HG03442 (cell line): ENCODE data around the gene PTPRK.

Source experiments
- ATAC-seq: cut with Tn5 transposase; IDR thresholded peaks from one replicate; pipeline ENCODE4 v1.9.1; 2021; ENCODE audit warnings: mild to moderate bottlenecking, moderate library complexity; ENCODE audit not compliant: unreplicated experiment

The PTPRK gene

DNA sequence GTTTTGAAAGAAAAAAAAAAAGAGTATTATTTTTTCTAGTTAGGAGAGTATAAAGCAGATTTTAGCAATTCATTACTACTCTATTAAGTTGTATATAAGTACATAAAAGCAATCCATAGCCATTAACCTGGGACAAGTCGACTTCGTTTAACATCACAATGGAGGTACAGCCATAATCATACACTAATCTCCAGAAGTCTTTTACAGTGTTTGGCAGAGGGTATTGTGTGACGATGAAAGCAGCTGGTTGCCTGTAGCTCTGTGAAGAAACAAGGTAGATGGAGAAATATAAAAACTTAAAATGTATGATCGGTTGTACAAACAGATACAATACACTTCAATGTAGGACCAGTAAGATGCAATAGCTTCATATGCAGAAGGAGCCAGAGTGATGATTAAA, 543.6 kb downstream of the PTPRK start:
- ATAC-seq = no peak

DNA sequence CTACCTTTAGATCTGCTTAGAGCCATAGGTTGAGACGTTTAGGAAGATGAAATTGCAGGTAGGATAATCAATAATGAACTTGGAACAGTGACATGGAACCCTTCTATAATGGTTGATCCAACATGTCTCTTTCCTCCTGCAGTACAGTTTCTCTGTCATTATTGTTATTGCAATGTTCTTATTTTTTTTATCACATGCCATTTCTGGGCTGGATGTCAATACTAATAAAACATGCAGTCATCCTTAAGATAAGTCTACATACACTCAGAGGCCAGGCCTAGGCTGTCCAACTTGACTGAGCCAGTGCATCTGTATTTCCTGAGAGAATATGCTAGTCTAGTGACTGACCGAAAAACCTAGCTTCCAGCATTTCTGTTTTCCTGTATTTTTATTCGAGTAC, 544.3 kb downstream of the PTPRK start:
- ATAC-seq = no peak

DNA sequence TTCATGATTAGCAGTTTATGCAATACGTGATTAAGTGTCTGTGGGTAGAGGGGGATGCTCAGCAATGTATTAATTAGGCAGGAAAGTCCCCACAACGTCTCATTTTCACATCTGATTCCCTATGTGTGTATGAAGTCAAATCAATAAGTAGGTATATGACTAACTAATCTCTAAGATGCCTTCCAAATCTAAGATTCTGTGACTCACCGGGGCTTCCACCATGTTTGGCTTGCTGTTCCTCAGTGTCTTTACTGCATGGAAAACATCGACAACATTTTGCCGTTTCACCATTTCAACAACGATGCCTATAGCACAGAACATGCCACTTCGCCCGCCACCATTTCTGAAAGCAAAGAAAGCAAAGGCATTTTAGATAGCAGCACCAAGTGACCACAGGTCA, 547.6 kb downstream of the PTPRK start:
- no peak for ATAC-seq

DNA sequence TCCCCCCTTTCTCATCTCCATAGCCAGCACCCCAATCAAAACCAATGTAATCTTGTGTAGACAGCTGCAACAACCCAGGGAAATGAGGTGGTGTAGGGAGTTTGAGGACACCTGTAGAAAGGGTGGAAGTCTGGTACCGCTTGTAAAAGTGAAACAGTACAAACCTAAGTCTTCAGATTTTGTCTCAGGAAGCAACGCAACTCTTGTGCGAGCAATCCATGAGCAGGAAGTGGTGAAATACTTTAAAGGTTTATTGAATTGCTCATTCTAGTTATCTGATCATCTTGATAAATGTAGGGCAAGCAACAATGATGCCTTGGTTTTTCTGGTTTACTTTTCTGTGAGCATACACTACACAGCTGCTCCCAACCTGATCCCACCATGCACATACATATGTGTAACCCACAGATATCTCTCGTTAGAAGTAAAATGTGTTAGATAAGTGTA, 548.4 kb downstream of the PTPRK start:
- no peak for ATAC-seq

DNA sequence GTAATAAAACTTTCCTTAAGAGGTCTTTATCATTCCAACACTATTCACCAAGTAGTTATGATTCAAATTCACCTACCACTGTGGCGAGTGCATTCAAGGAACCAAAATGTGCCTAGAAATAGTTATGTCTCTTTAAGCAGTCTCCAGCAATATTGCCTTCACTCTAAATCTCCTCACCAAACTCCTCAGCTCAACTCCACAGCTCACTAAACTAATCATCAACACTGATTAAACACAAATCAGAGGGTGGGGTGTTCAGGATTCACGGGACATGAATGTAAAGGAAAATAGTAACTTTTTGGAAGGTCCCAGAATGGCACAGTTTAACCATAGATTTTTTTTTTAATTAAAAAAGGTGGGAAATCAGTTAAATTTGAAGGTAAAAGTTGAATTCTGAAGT, 549.0 kb downstream of the PTPRK start:
- ATAC-seq = no peak

DNA sequence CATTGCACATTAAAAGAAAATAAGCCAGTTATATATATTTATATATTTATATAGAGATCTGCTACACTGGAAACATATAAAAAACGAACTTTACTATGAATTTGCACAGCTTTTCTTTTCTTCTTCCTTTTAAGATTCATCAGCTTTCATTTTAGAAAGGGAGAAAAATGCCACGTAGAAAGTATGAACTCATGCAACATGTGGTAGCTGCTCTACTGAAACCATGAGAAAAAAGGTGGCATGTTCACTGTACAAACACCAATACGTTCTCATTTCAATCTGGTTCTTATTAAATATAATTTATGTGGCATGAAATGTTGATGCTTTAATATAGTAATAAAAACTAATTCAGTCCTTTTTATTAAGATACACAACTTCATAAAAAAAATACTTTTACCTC, 550.7 kb downstream of the PTPRK start:
- no peak for ATAC-seq

DNA sequence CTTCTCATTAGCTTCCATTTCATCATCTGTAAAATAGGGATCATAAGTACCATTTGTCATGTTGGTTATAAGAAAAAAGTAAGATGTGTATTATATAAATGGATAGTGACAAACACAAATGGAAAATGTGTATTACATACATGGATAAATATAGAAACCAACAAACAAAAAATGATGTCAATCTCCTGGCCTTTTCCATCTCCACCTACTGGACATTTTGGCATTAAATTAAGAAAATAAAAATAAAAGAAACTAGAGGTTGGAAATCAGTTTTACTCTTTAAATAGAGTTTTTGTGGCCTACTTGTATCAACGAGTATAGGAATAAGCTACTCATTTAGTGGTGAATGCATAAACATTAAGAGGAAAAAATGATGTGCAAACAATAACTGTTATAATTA, 552.0 kb downstream of the PTPRK start:
- ATAC-seq = no peak

DNA sequence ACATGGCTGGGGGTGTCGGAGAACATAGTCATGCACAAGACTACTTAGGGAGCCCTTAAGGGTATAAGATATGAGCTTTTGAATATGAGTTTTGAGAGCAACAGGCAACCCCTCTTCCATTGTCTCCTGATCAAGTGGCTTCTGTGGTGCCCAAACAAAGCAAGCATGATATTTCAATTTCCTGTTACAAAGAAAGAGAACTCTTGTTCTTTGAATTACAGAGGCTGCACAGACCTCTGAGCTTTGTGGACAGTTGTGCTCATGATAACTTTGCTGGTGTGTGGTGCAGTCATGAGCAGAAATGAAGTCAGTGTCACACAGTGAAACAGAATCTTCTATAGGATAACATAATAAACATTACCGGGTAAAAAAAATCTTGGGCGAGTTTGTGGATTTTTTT, 552.7 kb downstream of the PTPRK start:
- no peak for ATAC-seq

DNA sequence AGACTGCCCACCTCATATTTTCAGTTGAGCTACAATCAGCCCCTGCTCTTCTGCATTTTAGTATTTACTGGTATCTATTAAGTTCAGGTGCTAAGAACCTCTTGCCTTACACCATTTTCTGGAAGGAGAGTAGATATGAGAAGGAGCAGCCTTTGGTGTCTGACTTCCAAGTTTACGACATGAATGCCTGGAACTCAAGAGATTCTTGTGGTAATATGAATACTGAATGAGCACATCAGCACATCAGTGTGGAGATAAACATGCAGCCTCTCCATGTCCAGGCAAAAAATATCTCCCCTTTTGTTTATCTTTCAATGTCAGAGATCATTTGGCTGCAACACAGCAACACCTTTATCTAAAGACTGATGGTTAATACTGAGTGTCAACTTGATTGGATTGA, 553.8 kb downstream of the PTPRK start:
- ATAC-seq = no peak

DNA sequence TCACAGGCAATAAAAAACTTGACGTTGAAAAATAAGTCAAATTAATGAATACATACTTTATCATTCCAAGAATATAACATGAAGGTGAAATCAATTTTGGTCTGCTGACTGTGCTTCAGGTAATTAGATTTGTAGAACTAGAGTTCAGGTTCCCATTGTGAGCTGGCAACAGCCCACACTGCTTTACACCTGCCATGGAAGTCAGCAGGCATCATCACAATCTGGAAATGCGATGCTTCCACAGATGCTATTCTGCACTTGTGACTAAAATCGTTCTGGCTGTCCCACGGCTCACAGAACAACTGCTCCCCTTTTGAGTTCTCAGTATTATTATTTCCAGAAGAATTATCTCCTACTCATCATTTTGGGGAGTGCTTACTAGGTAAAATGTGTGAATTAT, 556.9 kb downstream of the PTPRK start:
- ATAC-seq = no peak

DNA sequence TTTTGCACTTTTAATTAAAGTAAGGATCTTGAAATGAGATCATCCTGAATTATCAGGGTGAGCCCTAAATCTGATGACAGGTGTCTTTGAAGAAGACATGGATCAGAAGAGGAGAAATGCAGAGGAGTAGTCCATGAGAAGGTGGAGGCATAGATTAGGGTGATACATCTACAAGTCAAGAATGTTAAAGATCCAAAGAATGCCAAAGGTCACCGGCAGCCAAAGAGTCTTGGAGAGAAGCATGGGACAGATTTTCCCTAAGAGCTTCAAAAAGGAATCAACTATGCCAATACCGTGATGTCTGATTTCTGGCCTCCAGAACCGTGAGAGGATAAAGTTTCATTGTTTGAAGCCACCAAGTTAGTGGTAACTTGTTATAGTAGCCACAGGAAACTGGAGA, 560.5 kb downstream of the PTPRK start:
- ATAC-seq = no peak

DNA sequence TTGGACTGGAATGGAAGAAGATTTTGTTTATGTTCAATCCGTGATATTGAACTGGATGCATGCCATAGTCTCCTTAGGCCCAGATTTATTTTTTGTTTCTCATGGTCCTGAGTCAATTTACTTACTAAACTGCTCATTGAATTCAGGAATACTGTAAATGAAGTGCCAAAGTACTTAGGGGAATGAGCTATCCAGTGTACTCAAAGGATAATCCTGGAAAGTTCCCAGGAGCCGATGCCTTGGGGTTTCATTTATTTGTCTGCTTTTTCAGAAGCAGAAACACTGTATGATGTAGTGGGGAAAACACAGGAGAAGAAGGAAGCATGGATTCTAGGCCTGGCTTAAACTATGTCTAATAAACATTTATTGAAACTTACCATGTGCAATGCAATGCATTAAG, 563.4 kb downstream of the PTPRK start:
- ATAC-seq = no peak

DNA sequence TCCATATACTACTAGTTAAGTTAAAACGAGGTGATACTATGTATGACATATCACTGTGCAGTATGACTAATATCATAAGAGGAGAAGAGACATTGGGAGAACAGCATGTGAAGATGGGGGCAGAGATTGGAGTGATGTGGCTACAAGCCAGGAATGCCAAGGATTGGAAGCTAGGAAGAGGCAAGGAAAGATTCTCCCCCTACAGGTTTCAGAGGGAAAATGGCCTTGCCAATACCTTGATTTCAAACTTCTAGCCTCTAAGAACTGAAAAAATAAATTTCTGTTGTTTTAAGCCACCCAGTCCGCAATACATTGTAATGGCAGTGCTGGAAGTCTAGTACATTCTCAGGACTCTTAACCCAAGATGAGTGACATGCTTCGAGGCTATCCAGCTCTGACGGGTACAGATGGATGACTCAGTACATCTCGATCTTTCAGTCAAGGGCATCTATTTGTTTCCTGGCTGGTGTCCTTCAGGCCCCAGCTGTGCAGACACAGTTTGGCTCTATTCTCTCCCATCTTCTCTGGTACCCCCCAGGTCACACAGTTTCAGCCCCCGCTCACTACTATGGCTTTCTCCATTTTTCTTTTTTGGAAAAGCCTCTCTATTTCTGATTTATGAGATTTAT, 564.0 kb downstream of the PTPRK start:
- ATAC-seq = no peak

DNA sequence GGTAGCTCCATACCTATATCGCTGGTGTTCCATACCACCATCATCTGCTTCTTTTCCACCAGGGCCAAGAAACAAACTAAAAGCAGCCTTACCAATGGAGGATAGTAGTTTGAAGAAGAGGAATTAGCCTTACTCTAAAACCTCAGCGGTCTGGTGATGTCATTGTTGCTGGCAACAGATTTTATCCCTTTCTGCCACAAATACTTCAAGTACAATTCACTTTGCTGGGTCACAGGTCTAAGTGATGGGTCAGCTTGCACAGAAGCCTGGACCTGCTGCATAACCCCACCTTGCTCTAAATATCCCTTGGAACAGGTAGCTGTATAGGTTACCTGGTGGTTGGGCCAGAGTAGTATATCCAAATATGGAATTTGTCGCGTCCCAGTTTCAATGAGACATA, 566.3 kb downstream of the PTPRK start:
- no peak for ATAC-seq

DNA sequence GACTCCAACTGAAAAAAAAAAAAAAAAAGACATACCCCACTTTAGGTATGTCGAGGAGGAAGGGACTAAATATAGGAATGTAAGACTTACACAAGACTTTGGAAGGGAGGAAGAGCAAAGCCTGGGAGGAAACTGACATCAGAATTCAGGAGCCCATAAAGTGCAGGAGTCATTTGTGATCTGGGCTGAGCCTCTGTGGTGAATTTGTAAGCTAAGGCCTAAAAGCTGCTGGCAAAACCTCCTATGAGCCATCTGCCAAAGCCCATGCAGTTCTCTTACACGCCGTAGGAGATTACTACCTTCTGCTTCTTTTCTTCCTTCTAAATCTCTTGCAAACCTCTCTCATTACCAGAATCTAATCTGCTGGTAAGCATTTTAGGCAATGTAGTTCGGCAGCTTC, 567.6 kb downstream of the PTPRK start:
- ATAC-seq = no peak

DNA sequence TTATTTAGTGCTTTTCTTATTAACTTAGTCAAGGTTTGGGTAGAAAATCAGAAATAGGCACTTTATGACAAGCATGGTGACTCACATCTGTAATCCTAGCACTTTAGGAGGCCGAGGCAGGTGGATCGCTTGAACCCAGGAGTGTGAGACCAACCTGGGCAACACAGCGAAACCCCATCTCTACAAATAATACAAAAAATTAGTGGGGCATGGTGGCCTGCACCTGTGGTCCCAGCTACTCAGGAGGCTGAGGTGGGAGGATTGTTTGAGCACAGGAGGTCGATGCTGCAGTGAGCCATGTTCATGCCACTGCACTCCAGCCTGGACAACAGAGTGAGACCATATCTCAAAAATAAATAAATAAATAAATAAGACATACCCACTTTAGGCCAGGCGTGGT, 568.2 kb downstream of the PTPRK start:
- no peak for ATAC-seq

DNA sequence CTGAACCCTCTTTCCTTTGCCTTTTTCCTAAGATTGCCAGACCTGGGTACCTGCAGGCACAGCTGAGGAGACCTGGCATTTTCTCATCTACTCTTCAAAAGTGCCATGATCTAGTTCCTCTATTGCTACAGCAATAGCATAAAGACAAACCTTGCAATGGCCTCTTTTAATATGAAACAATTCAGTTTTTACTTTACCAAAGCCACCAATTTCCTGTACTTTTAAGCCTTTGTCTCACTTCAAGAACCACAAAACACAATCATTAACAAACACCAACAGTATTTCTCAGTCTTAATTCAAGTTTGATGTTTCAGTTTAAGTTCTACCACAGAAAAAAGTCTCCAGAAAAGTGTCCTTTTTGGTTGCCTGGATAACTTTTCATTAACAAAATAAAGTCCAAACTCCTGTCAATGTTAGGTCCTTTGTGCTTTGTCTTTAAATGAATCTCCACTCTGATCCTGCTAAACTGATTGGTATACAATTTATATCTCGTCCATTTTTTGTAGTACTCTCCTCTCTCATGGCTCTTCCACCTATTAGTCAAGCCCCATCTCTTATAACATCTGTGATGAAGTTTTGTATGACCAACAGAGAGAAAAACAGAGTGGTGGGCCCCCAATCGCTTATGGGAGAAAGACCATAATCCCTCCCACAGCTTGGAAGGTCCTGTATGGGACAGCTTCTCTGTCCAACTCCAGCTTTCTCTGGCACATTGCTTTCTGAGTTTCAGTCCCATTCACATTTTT, 569.1 kb downstream of the PTPRK start:
- ATAC-seq = peak; percentile 56

DNA sequence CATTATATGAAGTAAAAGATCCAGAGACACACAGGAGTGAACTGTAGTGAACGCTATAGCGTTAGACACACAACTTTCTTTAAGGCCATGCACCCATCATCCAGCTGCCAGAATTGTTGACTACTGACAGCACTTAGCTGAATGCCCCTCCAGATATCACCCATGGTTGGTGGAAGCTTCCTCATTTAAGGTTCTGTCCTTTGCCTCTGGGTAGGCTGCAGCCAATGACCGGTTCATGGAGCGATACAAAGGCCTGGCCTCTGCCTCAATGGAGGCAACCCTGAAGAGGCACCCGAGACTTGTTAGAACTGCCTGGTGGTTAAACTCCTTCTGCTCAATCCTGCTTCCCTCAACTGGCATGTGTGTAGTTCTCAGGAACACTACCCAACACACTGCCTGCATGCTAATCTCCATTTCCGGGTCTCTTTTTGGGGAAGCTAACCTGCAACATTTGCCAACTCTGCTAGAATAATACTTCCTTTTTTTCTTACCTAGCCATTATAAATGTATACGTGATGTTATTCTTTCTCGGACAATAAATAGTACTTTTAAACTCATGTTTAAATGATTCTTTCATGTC, 569.7 kb downstream of the PTPRK start:
- ATAC-seq = peak; percentile 23

DNA sequence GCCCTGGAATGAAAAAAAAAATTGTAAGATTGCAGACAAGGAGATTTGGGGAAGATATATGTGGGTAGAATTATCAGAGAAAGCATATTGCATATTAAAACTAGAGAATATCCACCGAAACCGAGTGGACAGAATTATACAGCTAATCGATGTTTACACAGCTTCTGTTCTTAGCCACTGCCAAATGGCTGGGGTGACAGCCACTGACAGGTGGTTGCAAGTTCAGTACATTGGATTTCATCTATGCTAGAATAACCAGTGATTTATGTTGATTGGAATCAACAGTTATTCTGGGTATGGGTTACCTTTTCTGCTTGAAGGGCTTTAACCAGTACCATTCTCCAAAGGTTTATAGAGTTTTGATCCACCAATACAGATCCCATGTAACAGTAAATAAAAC, 571.1 kb downstream of the PTPRK start:
- ATAC-seq = no peak

DNA sequence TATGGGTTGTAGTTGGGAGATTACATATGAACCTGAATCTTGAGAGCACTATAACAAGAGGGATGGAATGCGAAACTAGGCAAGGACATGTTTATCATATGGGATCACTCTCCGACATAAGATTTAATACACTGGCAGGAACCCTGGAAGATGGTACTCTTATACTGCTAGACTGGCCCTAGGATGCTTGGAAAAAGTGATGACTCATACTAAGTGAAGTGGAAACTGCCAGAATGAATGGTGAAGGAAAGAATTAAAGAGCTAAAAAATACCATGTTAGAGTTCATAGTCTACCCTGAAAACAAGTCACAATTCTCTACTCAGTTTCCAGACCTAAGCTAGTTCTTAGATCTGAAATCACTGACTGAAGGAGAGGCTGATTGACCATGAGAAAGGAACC, 574.0 kb downstream of the PTPRK start:
- no peak for ATAC-seq

DNA sequence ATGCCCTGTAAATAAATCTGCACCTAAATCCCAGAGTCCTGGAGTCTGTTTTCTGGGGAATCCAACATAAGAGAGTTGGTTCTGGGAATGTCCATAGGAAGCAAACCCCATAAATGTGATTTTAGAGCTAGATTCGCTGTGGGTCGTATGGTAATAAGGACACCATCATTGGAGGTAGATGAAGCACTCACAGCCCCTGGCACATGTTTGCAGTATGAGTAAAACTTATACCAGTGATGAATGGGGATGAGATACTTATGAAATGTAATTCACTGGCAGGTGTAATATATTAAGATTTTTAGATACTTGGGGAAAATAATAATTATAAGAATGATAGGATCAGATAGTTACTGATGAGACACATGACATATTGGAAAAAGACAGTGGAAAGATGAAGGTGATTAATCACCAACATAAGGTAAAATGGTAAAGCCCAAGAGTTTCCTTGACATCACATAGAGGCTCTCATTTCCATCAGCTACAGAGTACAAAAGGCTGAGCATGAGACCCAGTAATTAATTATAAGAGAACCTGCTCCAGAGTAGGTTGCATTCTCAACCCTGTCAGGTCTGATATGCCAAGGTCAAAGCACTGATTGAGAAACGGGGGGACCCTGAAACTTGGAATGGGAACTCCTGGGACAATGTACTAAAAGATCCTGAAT, 574.8 kb downstream of the PTPRK start:
- no peak for ATAC-seq

DNA sequence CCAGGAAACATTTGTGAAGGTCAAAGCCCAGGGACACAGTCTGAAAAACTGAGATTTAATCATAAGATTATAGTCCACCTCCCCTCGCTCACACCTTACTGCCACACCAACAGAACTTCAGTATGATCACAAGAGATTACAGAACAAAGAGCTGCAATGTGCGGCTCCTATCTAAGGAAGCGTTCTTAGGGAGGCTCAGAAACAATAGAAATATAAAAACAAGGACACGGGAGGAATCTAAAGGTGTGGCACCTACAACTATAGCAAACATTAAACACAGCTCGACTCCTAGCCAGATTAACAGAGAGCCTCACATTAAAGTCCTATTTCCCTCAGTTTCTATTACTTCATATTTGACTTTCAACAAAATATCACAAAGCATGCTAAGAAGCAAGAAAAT, 579.2 kb downstream of the PTPRK start:
- ATAC-seq = no peak
